GM12872 (cell line): ENCODE results near the gene ZBED2.

ENCODE experiments used
- CTCF ChIP-seq: IDR thresholded peaks from 3 replicates; pipeline ENCODE4 v1.5.1; 2011; ENCODE audit warnings: low read depth, mild to moderate bottlenecking, low read length, moderate library complexity; ENCODE audit not compliant: insufficient read depth

The ZBED2 gene

GRCh38 chr3:111592143-111592542 lies 3.0 kb downstream of the ZBED2 start:
- no peak for TF ChIP-seq CTCF

- no peak for TF ChIP-seq CTCF
Observed at GRCh38 chr3:111591555-111591954, 3.6 kb downstream of the ZBED2 start.

- TF ChIP-seq CTCF = no peak
Observed at GRCh38 chr3:111590143-111590491, 5.0 kb downstream of the ZBED2 start.

- no peak for TF ChIP-seq CTCF
Observed at GRCh38 chr3:111589303-111590142, 5.6 kb downstream of the ZBED2 start.

GRCh38 chr3:111588527-111588926 lies 6.6 kb downstream of the ZBED2 start:
- no peak for TF ChIP-seq CTCF

- TF ChIP-seq CTCF = no peak
Observed at GRCh38 chr3:111585217-111585616, 9.9 kb downstream of the ZBED2 start.

GRCh38 chr3:111584744-111585143 lies 10.4 kb downstream of the ZBED2 start:
- no peak for TF ChIP-seq CTCF
